Fibroblast of lung (primary cell): ENCODE data around the gene TMPRSS5.

ENCODE experiments used
- CTCF ChIP-seq, 2 donors: IDR thresholded peaks in 1 of 2; conservative IDR thresholded peaks in 1 of 2; 1 replicate in 1 of 2; 2 replicates in 1 of 2; pipeline ENCODE4 v1.5.1; 2011 to 2012; ENCODE audit warnings: low read length in 2 of 2, control low read depth in 1 of 2, inconsistent platforms in 1 of 2, low read depth in 1 of 2, mild to moderate bottlenecking in 1 of 2
- EZH2 ChIP-seq: IDR thresholded peaks from 2 replicates; pipeline ENCODE4 v1.5.1; 2012; ENCODE audit warnings: low read length, control low read depth, mild to moderate bottlenecking; ENCODE audit errors: missing control alignments

- TF ChIP-seq CTCF (conservative IDR thresholded peaks at IDR 0.05 in 1 of 2, IDR thresholded peaks at IDR 0.05 in 1 of 2; ENCODE audit: low read depth in 1 of 2, low read length in 2 of 2) (no peak), EZH2 (no peak)
Measured at GRCh38 chr11:113705871-113706655, at the start of gene TMPRSS5.
